GM21367 (cell line): ENCODE data around the gene NKX6-2.
"Not testable (repeated sequence)": the region's sequence is repeated elsewhere in the genome, so short reads cannot be mapped to it uniquely, and the experiment has no call there.

Experiments used
- ATAC-seq: cut with Tn5 transposase; IDR thresholded peaks from one replicate; pipeline ENCODE4 v1.9.1; 2021; ENCODE audit not compliant: unreplicated experiment

The NKX6-2 gene

DNA sequence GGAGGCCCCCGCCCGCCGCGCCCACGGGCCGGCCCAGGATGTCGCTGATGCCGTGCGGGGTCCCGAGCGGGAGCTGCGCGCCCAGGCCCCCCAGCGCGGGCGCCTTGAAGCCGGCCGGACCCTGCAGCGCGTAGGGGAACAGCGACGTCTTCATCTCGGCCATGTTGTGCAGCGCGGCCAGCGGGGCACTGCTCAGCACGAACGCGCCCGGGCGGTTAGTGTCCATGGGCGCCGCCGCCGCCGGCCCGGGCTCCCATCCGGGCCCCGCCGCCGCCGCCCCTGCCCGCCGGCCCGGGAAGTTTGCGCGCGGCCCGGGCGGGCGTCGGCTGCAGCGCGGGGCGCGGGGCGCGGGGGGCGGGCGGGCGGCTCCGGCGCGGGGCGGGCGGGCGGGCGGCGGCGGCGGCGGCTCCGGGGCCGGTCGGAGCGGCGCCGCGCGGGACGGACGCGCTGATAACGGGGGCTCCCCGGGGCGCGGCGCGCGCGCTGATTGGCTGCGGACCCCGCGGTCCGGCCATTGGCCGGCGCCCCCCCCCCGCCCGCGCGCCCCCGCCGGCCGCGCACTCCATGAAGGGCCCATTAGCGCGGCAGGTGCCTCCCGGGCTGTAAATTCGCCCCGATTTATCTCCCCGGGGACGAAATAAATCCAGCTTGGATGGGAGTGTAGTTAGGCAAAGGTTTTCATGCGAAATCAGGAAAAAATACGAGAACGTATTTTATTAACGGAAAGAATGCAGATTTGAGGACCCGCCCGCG lies at the start of gene NKX6-2:
NKX6-2 (minus strand) TSS at position 425 of the 753 bp plus-strand sequence; CDS start at position 226, 199 bp downstream.
- no peak for ATAC-seq

DNA sequence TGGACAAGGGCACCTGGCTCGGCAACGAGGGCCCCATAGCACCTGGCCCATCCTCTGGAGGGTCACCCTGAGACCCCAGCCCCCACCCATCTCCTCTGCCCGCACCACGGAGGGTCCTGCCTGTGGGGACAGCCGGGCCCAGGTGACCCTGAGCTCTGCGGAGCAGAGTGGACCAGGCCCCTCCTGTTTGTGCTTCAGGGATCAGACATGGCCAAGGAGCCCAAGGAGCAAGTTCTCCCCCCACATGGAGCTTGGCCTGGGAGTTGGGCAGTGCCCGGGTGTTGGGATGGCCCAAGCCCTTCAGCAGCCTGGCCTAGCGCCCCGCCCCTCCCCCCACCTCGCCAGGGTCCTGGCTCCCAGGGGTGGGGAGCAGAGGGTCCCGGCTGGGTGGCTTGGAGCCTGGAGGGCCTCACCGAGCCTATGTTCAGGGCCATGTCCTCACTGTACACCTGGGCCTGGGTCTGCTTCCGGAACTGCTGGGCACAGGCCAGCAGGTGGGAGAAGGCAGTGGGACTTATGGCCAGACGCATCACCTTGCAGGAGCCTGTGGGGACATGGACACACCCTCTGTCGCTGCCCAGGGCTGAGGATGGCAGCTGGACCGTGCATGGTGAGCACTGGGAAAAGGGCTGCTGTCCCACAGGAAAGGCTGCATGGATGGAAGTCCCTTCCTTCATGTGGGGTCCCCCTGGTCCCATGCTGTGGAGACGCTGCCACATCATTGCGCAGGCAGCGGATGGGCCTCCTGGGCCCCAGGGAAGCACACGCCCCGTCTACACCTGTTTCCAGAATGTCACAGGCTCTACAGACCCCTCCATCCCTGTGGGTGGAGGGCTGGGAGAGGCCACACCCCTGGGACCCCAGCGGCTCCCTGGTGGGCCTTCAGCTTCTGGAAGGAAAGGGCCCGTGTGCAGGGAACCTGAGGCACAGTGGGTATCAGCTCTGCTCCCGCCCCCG lies 49.2 kb upstream of the NKX6-2 start:
- ATAC-seq, result no peak

DNA sequence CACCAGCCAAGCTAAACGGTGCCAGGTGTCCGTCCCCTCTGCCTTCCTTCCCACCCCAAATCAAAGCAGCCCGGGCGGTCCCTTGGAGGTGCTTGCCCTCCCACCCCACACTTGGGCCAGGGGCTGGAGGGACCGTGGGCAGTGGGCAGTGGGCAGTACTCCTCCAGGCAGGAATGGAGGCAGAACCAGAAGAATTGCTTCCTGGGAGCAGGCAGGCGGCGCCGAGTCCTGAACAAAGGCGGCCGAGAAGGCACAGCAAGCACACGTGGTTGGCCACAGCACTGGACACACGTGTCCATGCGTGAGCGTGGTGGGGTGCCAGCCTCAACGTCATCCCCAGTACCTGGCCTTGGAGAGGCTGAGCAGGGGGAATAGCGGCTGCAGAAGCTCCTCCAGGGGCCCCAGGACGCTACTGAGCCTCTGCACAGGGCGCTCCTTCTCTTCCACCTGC lies 48.4 kb upstream of the NKX6-2 start:
- ATAC-seq, result no peak

DNA sequence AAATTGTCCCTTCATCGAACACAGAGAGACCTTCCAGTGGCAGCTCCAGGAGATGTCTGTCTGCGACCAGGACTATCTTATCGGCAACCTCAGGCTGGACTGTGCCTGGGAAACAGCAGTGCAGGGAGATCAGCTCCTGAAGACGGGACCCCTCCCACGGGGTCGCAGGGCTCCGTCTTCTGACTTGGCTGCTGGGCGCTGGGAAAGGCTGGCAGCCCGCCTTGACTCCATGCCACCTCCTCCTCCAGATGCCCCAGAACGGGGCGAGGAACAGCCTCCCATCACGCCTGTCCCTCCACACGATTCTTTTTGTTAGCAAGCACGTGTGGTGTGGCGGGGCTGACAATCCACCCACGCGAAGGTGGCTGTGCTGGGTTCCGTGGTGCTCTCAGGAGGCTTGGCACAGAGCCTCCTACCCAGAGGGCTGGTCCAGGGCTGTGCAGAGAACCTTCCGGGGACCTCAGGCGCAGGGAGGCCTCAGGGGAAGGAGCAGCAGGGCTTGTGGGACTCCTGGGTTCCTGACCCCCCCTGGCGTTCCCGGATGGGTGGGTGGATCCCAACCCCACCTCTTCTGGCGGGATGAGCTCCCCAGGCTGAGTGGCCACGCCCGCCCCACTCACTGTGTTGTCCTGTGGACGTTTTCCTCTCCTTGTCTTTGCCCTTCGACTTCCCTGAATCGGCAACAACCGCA lies 47.6 kb upstream of the NKX6-2 start:
- no peak for ATAC-seq

DNA sequence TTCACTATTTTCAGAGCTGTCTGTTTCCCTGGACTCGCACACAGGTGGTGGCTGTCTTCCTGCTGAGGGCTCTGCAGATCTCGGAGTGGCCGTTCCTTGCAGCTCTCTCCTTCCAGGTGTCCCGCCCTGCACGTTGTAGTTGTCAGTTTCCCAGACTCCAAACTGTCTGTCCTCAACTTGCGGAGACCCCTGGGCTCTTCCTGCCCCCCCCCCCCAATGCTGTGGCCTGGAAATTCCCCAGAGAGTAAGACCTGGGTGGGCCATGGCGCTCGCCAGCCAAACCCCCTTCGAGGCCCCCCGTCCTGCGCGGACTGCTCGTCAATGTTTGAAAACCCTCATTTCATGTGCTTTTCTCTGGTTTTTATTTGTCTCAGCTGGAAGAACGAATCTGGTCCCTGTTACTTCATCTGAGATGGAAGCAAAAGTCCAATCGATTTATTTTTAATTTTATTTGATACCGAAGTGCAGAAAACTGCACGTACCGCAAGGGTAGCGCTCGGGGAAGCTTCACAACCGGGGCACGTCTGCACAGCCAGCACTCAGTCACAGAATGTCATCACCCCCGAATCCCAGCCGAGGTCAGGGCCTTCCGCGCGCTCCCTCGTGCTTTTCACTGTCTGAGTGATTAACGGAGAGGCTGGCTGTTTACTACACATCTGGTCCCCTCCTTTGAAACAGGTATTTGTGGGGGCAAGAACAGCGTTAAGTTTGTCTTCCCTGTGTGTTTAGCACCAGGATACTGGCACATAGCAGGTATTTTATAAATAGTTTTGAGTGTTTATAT lies 46.4 kb upstream of the NKX6-2 start:
- ATAC-seq, result no peak

DNA sequence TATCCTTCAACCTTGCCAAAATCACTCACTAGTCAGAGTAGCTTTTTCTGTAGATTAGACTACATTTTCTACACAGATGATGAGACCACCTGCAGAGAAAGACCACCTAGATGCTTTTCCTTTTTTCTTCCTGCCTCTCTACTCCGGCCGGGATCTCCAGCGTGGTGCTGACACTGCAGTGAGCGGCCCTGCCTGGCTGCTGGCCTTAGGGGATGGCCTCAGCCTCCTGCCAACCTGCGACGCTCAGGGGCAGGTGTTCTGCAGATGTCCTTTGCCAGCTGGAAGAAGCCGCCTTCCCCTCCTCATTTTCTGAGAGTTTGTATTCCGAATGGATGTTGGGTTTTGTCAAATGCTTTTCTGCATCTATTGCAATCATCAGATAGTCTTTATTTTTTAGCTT lies 43.5 kb upstream of the NKX6-2 start:
- no peak for ATAC-seq

DNA sequence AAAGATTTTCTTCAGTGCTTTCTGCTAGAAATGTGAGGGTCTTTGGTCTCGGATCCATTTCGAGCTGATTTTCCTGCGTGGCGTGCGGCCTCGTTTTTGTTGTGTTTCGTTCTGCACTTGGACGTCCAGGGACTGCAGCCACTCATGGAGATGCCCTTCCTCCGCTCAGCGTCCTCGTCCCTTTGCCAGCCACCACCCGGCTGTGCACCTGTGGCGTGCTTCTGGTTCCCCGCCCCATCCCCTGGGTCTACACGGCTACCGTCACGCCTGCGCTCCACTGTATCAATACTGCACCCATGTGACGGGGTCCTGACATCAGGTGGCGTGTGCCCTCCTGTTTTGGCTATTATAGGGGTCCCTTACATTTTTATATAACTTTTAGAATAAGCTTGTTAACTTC lies 42.7 kb upstream of the NKX6-2 start:
- ATAC-seq, result no peak

DNA sequence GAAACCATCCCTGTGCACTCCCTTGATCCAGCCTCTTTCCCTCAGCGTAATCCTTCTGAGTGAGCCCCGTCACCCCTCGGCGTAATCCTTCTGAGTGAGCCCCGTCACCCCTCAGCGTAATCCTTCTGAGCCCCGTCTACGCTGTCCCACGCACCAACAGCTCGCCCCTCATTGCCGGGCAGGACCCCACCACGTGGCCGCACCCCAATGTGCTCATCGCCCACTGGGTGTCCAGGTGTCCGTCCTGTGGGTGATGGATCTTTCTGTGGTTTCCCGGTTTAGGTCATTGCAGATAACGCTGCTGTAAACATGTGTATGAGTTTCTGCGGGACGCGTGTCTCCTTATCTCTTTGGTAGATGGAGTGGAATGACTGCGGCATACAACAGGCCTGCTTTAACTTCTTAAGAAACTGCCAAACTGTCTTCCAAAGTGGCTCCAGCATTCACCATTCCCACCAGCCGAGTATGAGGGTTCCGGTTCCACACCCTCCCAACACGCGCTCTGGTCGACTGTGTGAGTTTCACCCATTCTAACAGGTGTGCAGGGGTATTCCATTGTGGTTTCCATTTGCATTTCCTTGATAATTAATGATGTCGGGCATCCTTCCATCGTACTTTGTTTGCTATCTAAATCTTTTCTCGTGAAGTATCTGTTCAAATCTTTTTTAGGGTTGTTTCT lies 42.1 kb upstream of the NKX6-2 start:
- ATAC-seq, result no peak

DNA sequence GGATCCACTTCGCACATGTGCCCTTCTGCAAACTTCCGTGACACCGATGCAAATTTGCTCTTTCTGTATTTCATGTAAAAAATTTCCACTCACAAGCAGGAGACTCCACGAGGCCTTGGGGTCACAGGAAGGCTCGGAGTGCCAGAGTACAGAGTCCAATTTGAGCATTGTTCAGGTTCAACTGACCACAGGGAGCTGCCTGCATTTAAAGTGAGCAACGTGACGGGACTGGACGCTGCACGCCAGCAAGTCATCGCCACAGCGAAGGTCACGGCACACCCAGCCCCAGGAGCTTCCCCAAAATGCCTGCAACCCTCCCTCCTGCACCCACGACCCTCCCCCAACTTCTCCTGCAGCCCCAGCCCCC lies 41.5 kb upstream of the NKX6-2 start:
- ATAC-seq, result no peak

DNA sequence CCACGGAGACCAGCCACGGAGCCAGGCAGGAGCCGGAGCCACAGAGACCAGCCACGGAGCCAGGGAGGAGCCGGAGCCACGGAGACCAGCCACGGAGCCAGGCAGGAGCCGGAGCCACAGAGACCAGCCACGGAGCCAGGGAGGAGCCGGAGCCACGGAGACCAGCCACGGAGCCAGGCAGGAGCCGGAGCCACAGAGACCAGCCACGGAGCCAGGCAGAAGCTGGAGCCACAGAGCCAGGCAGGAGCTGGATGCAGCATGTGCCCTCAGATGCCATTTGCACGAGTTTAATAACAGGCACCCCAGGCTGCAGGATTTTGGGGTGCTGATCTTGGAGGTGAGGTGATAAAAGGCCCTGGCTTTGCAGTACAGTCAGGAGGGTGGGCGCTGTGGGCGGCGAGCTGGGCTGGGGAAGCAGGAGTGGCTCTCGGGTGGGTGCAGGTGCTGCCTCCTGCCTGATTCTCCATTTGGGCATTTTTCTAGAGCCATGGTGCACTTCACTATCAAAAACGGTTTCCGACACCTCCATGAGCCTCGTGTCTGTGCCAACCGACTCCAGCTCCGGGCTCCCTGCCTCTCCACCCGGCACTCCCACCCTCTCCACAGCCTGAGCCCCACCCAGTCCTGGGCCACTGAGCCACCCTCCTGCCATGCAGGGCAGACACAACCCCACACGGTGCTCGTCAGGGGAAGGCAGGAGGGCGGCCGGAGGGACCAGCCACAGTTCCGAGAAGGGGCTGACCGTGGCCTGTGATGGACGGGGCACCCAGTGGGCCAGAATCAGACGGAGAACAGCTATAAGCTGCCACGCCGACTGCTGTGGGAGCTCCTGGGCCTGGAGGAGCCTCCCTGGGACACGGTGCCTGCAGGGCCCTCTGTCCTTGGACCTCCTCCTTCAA lies 40.8 kb upstream of the NKX6-2 start:
- ATAC-seq, result no peak

DNA sequence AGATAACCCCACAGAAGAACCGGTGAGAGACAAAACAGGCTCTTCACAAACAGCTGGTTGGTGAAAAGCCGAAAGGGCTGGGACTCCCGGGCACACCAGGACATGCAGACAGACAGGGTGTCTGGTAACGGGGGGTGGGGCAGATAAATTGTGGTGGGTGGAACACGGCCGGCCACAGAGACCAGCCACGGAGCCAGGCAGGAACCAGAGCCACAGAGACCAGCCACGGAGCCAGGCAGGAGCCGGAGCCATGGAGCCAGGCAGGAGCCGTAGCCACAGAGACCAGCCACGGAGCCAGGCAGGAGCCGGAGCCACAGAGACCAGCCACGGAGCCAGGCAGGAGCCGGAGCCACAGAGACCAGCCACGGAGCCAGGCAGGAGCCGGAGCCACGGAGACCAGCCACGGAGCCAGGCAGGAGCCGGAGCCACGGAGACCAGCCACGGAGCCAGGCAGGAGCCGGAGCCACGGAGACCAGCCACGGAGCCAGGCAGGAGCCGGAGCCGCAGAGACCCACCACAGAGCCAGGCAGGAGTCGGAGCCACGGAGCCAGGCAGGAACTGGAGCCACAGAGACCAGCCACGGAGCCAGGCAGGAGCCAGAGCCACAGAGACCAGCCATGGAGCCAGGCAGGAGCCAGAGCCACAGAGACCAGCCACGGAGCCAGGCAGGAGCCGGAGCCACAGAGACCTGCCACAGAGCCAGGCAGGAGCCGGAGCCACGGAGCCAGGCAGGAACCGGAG lies 40.0 kb upstream of the NKX6-2 start:
- not testable (repeated sequence) for ATAC-seq

DNA sequence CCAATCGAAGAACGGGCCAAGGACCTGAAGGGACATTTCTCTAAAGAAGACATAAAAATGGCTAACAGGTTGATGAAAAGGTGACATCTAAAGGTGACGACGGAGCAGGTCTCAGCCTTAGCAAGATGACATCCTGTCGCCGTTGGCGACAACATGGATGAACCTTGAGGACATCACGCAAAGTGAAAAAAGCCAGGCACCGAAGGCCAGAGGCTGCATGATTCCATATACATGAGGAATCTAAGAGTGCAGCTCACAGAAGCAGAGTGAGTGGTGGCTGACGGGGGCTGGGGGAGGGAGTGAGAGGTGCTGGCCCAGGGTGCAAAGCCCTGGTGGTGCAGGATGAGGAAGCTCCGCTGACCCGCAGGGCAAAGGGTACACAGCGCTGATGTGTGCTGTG lies 34.1 kb upstream of the NKX6-2 start:
- no peak for ATAC-seq

DNA sequence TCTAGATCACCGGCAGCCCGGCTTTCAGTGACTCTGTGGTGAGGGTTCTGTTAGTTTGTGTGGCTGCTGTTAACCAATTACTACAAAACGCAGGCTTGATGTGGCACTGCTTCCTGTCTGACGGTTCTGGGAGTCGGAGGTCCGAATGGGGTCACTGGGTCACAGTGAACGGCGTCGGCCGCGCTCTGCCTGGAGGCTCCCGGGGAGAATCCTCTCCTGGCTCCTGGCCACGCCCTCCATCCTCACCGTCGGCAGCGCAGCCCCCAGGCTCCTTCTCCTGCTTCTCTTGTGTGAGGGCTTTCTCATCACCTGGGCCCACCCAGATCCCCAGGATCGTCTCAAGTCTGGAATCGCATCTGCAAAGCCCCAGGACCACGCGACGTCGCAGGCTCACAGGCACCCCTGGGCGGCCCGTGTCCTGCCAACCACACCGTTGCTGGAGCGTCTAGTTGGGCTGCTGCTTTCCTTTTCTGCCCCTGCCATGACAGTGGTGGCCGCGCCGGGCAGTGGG lies 31.8 kb upstream of the NKX6-2 start:
- ATAC-seq, result no peak

DNA sequence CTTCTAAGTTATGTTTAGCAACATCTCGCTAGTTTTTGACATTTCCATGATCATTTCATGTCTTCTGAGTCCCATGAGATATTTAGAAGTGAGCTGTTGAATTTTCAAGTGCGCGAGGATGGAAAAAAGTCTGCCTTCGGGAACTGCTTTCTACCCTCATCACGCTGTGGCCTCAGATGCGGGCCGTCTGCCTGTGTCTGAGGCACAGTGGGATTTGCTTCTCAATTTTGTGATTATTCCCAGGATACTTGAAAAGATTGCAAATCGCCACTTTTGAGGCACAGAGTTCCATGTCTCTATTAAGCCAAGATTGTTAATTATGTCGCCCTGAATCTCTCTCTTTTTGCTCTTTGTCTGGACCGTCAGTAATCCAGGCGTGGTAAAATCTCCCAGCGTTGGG lies 30.8 kb upstream of the NKX6-2 start:
- ATAC-seq, result no peak

DNA sequence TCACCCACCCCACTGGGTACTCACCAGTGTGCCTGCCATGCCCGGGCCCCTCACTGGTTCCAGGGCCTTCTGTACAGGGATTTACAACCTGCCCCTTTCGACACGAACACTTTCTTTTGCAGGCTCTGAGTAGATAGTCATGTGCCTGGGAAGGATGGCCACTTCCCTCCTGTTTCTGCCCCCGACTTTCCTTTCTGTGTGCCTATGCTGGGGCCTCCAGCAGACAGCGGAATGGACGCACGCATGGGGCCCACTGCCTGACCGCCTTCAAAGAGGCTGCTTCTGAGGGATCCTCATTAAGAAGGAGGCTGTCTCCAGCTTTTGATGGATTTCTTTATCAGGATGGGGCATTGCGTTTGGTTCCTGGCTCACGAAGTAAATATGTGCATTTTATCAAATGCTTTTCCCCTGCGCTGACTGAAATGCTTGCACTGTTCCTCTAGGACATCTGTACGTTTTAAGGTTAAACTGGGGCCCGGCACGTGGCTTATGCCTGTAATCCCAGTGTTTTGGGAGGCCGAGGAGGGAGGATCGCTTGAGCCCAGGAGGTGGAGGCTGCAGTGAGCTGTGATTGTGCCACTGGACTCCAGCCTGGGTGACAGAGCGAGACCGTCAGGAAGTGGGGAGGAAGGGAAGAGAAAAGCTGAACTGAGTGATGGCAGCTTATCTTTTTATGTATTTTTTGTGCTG lies 29.4 kb upstream of the NKX6-2 start:
- ATAC-seq, result no peak

DNA sequence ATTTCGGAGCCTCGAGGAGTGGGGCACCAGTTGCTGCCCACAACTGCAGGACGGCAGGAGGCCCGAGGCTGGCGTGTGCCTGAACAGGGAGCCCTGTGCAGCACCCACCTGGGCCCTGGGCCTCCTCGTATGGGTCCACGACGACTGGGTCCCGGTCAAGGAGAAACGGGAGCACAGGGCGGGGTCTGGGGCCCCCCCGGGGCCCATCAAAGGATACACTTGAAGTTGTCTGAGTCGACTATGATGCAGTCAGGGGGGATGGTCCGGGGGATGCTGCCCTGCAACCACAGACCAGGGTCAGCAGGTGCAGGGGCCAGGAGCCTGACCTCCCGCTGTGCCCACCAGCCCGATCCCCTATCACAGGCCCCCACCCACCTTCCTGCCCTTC lies 28.5 kb upstream of the NKX6-2 start:
- ATAC-seq, result no peak

DNA sequence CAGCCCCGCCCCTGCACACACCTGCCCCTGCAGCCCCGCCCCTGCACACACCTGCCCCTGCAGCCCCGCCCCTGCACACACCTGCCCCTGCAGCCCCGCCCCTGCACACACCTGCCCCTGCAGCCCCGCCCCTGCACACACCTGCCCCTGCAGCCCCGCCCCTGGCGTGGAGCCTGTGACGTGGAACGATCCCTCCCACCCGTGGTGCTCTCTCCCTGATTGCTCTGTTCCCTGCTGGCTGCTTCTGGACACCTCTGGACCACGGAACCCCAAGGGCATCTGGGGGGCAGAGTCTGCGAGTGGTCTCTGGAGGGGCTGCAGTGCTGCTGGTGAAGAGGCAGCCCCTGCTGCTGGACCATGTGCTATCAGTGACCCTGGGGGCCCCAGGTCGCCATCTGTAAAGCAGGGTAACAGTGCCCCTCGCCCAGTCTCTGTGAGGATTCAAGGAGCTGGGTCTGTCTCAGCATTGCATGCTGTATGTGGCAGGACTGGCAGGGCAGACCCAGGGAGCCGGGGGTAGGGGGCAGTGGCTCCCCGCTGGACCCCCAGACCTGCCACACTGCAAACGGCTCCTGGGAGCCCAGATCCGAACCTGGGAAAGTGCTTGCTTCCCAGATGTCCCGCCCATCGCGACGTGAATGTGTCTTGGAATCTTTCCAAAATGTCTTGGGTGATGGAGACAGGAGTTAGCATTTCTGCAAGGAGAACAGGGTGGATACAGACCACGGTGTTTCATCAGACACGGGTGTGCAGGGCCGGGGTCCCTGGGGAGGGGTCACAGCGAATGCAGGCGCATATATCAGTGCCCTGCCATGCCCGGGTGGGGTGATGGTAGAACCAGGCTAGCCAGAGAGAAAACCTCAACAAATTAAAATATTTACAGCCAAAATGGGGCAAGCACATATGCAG lies 27.9 kb upstream of the NKX6-2 start:
- ATAC-seq, result no peak
